ENCODE results near the gene CDH8. TPM values are rescaled to one million over a fixed set of nuclear protein-coding genes. Genes with fewer than 3 reads are reported as not detected.

Gene CDH8
- total and polyA plus RNA-seq, 3 donors from 2014 or later, result 0.83 to 2.8 (median 0.87) TPM

DNA sequence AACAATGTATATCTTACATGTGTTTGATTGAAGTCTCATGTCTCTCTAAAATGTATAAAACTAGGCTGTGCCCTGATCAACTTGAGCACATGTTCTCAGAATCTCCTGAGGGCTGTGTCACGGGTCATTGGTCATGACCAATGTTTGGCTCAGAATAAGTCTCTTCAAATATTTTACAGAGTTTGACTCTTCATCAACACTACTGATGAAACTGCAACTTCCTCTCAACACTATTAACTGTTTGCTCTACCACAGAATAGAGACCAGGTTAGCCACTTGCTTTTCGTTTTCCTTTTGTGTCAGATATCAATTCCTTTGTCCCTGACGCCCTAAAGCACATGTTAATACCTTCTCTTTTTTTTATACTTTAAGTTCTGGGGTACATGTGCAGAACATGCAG is 358.1 kb downstream of the CDH8 start:
- H3K36me3 ChIP-seq (ENCODE audit: low read depth, missing control alignments), result no peaks in the 10 kb centered on the region
- no peak overlapping the region for H3K27ac ChIP-seq
- WGBS, 2 donors, result 71 to 93% methylated on average over 3 of the region's 3 CpGs
- no peaks in the 10 kb centered on the region for H3K27me3 ChIP-seq
- no peaks in the 10 kb centered on the region for H3K4me1 ChIP-seq
- no peak for TF ChIP-seq POLR2A (IDR thresholded peaks at IDR 0.05)
- TF ChIP-seq, protein P1, sequence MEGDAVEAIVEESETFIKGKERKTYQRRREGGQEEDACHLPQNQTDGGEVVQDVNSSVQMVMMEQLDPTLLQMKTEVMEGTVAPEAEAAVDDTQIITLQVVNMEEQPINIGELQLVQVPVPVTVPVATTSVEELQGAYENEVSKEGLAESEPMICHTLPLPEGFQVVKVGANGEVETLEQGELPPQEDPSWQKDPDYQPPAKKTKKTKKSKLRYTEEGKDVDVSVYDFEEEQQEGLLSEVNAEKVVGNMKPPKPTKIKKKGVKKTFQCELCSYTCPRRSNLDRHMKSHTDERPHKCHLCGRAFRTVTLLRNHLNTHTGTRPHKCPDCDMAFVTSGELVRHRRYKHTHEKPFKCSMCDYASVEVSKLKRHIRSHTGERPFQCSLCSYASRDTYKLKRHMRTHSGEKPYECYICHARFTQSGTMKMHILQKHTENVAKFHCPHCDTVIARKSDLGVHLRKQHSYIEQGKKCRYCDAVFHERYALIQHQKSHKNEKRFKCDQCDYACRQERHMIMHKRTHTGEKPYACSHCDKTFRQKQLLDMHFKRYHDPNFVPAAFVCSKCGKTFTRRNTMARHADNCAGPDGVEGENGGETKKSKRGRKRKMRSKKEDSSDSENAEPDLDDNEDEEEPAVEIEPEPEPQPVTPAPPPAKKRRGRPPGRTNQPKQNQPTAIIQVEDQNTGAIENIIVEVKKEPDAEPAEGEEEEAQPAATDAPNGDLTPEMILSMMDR (IDR thresholded peaks at IDR 0.05), result no peak
- H3K4me3 ChIP-seq, result no peak overlapping the region
- H3K9me3 ChIP-seq, result no peaks in the 10 kb centered on the region
- no peak for DNase-seq
- intact Hi-C loops (cut with DNase I; ENCODE audit: low total_unique reads), result no loop called here

DNA sequence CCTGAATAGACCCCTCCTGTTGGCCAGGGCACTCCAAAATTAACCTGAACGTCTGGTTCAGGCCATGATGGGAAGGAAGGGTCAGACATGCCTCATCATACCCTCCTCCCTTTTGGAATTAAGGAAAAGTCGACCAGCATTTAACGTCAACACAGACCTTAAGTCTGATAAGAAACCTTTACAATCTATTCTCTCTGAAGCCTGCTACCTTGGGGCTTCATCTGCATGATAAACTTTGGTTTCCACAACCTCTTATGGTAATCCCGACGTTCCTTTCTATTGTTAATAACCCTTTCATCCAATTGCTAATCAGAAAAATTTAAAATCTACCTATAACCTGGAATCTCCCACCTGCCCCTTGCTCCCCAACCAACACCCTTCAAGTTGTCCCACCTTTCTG is 358.5 kb downstream of the CDH8 start:
- H3K36me3 ChIP-seq (ENCODE audit: low read depth, missing control alignments), result no peaks in the 10 kb centered on the region
- TF ChIP-seq, protein P1 (IDR thresholded peaks at IDR 0.05), result no peak
- TF ChIP-seq POLR2A (IDR thresholded peaks at IDR 0.05), result no peak
- H3K4me3 ChIP-seq, result no peak overlapping the region
- H3K4me1 ChIP-seq, result no peaks in the 10 kb centered on the region
- no peaks in the 10 kb centered on the region for H3K27me3 ChIP-seq
- no peaks in the 10 kb centered on the region for H3K9me3 ChIP-seq
- DNase-seq, result no peak
- no peak overlapping the region for H3K27ac ChIP-seq
- 62 to 66% methylated on average over 5 of the region's 5 CpGs for whole genome bisulfite sequencing, 2 donors
- intact Hi-C loops (cut with DNase I; ENCODE audit: low total_unique reads), result no loop called here

DNA sequence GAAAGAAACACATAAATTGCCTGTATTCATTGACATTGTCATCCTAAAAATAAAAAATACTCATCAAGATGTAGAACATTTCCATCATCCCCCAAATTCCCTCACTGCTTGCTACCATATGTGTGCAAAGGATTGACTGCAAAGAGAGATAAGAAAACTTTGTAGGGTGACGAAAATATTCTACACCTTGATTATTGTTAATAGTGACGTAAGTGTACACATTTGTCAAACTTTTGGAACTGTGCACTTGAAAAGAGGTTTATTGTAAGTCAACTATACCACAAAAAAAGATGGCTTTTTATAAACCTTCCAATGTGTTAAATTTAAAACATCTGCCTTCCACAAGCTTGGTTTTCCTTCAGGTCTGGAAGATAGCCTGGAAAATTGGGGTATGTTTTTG is 359.5 kb downstream of the CDH8 start:
- Histone ChIP-seq H3K27me3 (no peaks in the 10 kb centered on the region), H3K27ac (no peak overlapping the region), H3K4me3 (no peak overlapping the region), H3K4me1 (no peaks in the 10 kb centered on the region), H3K36me3 (ENCODE audit: low read depth, missing control alignments) (no peaks in the 10 kb centered on the region), H3K9me3 (no peaks in the 10 kb centered on the region)
- intact Hi-C loops (cut with DNase I; ENCODE audit: low total_unique reads), result no loop called here
- TF ChIP-seq, protein P1 (IDR thresholded peaks at IDR 0.05), result no peak
- TF ChIP-seq POLR2A (IDR thresholded peaks at IDR 0.05), result no peak
- DNase-seq, result no peak
- 84 to 91% methylated on average over 2 of the region's 2 CpGs for WGBS, 2 donors

- no peaks in the 10 kb centered on the region for H3K27me3 ChIP-seq
- no peak overlapping the region for H3K27ac ChIP-seq
- TF ChIP-seq, protein P1 (IDR thresholded peaks at IDR 0.05), result no peak
- no peak for TF ChIP-seq POLR2A (IDR thresholded peaks at IDR 0.05)
- no peak for DNase-seq
- WGBS, 2 donors, result 82 to 83% methylated on average over 3 of the region's 3 CpGs
- no peak overlapping the region for H3K4me3 ChIP-seq
- H3K4me1 ChIP-seq, result no peaks in the 10 kb centered on the region
- H3K36me3 ChIP-seq (ENCODE audit: low read depth, missing control alignments), result no peaks in the 10 kb centered on the region
- no peaks in the 10 kb centered on the region for H3K9me3 ChIP-seq
- intact Hi-C loops (cut with DNase I; ENCODE audit: low total_unique reads), result no loop called here
Observed at GRCh38 chr16:61671161-61671560, 365.1 kb downstream of the CDH8 start.

- no peaks in the 10 kb centered on the region for H3K9me3 ChIP-seq
- 67 to 78% methylated on average over 1 of the region's 1 CpG for WGBS, 2 donors
- intact Hi-C loops (cut with DNase I; ENCODE audit: low total_unique reads), result no loop called here
Observed at GRCh38 chr16:61665512-61665911, 370.7 kb downstream of the CDH8 start.

More at GRCh38 chr16:61665512-61665911, 370.7 kb downstream of the CDH8 start:
- Histone ChIP-seq H3K4me3 (no peak overlapping the region), H3K27ac (no peak overlapping the region), H3K4me1 (no peaks in the 10 kb centered on the region), H3K27me3 (no peaks in the 10 kb centered on the region), H3K36me3 (ENCODE audit: low read depth, missing control alignments) (no peaks in the 10 kb centered on the region)
- DNase-seq, result no peak
- no peak for TF ChIP-seq POLR2A (IDR thresholded peaks at IDR 0.05)
- TF ChIP-seq, protein P1 (IDR thresholded peaks at IDR 0.05), result no peak

Measured in testis (tissue), 3 donors.